Subcutaneous abdominal adipose tissue (tissue), 5 donors: Measurements from ENCODE around the gene PEPD.

ENCODE experiments used
- H3K27ac ChIP-seq: one replicate; pipeline ENCODE4 v1.7.0; 2013; ENCODE audit warnings: low read depth, mild to moderate bottlenecking, inconsistent platforms, low read length, moderate library complexity
- H3K27me3 ChIP-seq, 5 donors: one replicate each; pipeline ENCODE4 v1.7.0; 2013; ENCODE audit warnings: low read length in 5 of 5, inconsistent platforms in 1 of 5; ENCODE audit not compliant: control insufficient read depth in 5 of 5, insufficient read depth in 4 of 5
- H3K36me3 ChIP-seq, 5 donors: one replicate each; pipeline ENCODE4 v1.7.0; 2013; ENCODE audit warnings: low read length in 5 of 5; ENCODE audit not compliant: control insufficient read depth in 5 of 5, insufficient read depth in 5 of 5
- H3K4me1 ChIP-seq, 5 donors: one replicate each; pipeline ENCODE4 v1.7.0; 2013; ENCODE audit warnings: low read length in 5 of 5, mild to moderate bottlenecking in 3 of 5, moderate library complexity in 1 of 5; ENCODE audit not compliant: control insufficient read depth in 5 of 5, insufficient read depth in 5 of 5
- H3K4me3 ChIP-seq, 5 donors: one replicate each; pipeline ENCODE4 v1.7.0; 2013; ENCODE audit warnings: low read length in 5 of 5, low read depth in 1 of 5
- H3K9ac ChIP-seq, 5 donors: one replicate each; pipeline ENCODE4 v1.7.0; 2013; ENCODE audit warnings: low read length in 5 of 5, mild to moderate bottlenecking in 4 of 5, moderate library complexity in 3 of 5
- H3K9me3 ChIP-seq, 5 donors: one replicate each; pipeline ENCODE4 v1.7.0; 2013; ENCODE audit warnings: low read length in 5 of 5; ENCODE audit not compliant: control insufficient read depth in 5 of 5
- donor health status: healthy.
- donor health status: healthy.
- donor health status: healthy.
- donor health status: healthy.
- donor health status: healthy.

The PEPD gene

DNA sequence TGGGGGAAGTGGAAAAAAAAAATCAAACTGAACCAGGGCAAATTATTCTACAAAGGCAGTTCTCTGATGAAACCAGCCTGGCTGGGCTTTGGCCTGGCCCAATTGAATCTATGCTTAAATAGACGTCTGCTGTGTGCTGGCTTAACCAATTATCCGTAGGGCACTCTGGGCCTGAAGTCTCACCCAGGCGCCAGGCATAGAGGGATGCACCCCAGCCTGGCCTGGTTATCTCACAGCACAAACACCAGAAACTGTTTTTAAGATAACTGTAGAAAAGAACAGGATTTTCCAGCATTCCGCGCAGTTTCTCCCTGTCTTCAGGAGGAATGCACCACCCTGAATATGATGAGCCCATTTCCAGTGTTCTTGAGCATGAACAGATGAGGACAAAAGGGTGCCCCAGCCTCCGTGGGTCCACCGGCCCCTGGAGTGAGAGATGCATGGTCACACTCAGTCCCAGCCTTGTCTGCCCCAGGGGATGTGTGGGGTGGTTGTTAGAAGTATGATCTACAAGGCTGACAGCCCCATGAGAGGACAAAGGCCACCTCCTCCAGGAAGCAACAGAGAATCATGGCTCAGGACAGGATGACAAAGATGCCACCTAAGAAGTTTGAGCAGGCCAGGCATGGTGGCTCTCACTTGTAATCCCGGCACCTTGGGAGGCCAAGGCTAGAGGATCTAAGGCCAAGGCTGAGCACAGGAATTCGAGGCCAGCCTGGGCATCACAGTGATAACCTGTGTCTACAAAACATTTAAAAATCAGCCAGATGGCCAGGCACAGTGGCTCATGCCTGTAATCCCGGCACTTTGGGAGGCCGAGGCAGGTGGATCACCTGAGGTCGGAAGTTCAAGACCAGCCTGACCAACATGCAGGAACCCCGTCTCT is 50.2 kb downstream of the PEPD start:
- no peaks in the 10 kb centered on the region for H3K27me3 ChIP-seq
- peaks cover 0 to 6% (median 0%) of the 10 kb centered on the region in 5 donors for H3K4me1 ChIP-seq
- no peak overlapping the region for H3K27ac ChIP-seq
- H3K36me3 ChIP-seq = peaks cover 0 to 65% (median 38%) of the 10 kb centered on the region in 5 donors
- H3K4me3 ChIP-seq = no peak overlapping the region
- H3K9me3 ChIP-seq = no peaks in the 10 kb centered on the region
- H3K9ac ChIP-seq = no peak overlapping the region

DNA sequence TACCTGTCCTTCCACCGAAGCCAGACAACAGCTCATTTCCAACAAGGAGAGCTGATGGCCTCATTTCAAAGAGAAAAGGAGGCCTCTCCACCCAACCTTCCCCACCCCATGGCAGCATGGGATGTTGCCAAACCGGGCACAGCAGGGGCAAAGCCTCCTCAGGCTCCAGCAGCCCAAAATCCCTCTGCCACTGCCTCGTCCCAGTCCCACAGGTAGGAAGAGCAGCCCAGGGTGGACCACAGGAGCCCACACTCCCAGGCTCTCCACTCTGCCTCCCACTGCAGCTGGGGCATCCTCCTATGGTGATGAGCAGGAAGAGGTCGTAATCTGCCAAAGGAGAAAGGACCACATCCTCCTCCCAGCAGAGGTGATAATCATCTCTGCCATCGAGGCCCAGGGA is 50.9 kb downstream of the PEPD start:
- Histone ChIP-seq H3K9me3 (no peaks in the 10 kb centered on the region), H3K4me1 (peaks cover 0 to 6% (median 0%) of the 10 kb centered on the region in 5 donors), H3K36me3 (peaks cover 0 to 58% (median 35%) of the 10 kb centered on the region in 5 donors), H3K4me3 (no peak overlapping the region), H3K27ac (no peak overlapping the region), H3K27me3 (no peaks in the 10 kb centered on the region), H3K9ac (no peak overlapping the region)

DNA sequence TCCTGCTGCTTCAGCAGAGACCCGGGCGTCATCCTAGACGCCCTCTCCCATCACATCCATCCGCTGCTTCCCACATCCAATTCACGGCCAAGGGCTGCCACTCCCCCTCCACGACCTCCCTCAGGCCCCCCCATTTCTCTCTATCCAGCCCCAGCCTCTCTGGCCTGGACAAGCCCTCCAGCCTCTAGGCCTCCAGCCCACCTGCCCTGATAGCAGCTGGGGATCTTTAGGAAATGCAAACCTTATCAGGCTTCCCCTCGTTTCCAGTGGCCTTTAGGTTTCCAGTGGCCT is 51.6 kb downstream of the PEPD start:
- peaks cover 0 to 6% (median 0%) of the 10 kb centered on the region in 5 donors for H3K4me1 ChIP-seq
- no peak overlapping the region for H3K9ac ChIP-seq
- no peaks in the 10 kb centered on the region for H3K9me3 ChIP-seq
- no peaks in the 10 kb centered on the region for H3K27me3 ChIP-seq
- H3K27ac ChIP-seq = no peak overlapping the region
- no peak overlapping the region for H3K4me3 ChIP-seq
- H3K36me3 ChIP-seq = peaks cover 0 to 51% (median 28%) of the 10 kb centered on the region in 5 donors

DNA sequence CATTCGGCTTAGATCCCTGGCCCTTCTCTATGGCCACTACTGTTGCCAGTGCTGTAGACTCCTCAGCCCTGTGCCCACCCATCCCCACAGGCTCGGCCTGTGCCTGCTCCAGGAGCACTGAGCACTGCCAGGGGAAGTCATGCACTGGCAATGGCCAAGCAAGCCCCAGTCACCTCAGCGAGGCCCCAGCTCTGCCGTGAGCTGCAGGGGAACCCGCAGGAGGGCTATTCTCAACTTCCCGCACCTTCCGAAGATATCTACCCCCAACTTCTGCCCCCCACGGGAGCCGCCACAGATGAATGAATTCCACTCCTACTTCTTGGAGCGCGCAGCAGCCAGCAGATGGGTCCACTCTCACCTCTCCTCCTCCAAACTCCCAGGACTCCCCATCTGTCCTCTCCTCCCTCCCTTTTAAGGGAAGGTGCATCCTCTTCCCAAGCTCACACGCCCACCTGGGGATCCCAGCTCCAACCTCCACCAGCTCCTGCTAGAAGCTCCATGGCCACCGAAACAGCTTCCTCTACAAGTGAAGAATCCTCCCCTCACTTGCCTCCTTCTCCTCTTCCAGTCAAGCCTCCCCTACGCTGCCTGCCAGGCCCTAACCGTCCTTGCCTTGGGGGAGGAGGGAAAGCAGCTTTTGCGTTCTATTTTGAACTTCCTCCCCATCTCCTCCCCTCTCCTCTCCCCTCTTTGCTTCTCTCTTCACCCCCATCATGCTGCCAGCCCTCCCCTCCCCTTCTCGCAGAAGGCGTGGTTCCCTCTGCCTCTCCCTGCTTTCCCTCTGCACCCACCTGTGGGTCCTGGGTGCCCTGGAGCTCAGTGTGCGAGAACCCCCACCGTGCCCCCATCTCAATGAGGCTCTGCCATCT is 52.2 kb downstream of the PEPD start:
- Histone ChIP-seq H3K4me1 (peaks cover 0 to 6% (median 0%) of the 10 kb centered on the region in 5 donors), H3K9ac (no peak overlapping the region), H3K27me3 (no peaks in the 10 kb centered on the region), H3K36me3 (peaks cover 0 to 49% (median 25%) of the 10 kb centered on the region in 5 donors), H3K4me3 (no peak overlapping the region), H3K9me3 (no peaks in the 10 kb centered on the region), H3K27ac (no peak overlapping the region)

DNA sequence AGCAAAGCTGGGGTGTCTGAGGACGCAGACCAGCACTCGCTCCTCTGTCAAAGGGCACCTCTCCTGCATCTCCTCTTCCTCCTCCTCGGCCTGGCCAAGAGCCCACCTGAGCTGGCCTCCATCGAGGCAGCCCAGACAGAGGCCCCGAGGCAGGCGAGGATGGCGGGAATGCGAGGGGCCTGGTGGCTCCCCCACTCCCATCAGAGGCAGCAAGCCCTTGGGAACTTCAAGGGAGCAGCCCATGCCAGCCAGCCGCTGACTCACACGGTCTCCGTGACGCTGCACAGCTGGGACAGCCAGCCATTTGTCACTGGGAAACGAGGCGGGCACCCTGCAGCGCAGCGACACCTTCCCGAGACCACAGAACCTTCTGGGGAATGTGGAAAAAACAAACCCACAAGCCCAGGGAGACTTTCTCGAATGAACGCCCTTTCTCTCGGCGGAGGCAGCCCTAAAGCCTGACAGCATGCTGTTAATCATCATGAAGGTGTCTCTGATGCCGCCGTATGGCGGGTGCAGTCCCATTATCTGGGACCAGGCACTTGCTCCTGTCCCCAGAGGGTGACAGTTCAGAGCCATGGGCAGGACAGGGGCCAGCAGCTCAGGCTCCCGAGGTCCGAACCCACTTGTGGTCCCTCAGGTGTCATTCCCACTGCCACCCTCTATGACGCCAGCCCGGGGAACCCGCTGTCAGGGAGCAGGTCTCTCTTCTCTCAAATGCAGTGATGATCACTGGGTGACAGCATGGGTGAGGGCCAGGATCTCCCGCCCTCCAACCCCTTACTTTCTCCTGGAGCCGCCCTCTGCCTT is 53.0 kb downstream of the PEPD start:
- Histone ChIP-seq H3K4me1 (peaks cover 0 to 3% (median 0%) of the 10 kb centered on the region in 5 donors), H3K9me3 (no peaks in the 10 kb centered on the region), H3K27me3 (no peaks in the 10 kb centered on the region), H3K27ac (no peak overlapping the region), H3K36me3 (peaks cover 0 to 51% (median 27%) of the 10 kb centered on the region in 5 donors), H3K9ac (no peak overlapping the region), H3K4me3 (no peak overlapping the region)

DNA sequence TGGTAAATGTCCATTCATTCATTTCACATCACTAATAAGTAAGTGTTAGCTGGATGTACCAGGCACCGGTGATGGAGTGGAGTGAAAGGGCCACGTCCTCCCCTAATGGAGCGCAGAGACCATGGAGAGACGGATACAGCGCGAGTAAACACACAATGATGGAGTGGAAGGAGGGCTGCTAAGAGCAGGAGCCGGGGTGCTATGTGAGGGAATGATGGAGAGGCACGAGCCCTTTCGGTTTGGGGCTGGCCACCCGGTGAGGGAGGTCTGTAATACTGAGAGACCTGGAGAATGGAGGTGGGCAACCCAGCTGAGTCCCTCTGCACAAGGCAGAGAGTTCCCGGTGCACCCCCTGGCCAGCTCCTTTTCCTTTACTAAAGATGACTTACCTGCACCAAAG is 53.7 kb downstream of the PEPD start:
- peaks cover 0 to 3% (median 0%) of the 10 kb centered on the region in 5 donors for H3K4me1 ChIP-seq
- peaks cover 0 to 51% (median 30%) of the 10 kb centered on the region in 5 donors for H3K36me3 ChIP-seq
- no peaks in the 10 kb centered on the region for H3K27me3 ChIP-seq
- no peak overlapping the region for H3K9ac ChIP-seq
- H3K4me3 ChIP-seq = no peak overlapping the region
- H3K27ac ChIP-seq = no peak overlapping the region
- H3K9me3 ChIP-seq = no peaks in the 10 kb centered on the region

DNA sequence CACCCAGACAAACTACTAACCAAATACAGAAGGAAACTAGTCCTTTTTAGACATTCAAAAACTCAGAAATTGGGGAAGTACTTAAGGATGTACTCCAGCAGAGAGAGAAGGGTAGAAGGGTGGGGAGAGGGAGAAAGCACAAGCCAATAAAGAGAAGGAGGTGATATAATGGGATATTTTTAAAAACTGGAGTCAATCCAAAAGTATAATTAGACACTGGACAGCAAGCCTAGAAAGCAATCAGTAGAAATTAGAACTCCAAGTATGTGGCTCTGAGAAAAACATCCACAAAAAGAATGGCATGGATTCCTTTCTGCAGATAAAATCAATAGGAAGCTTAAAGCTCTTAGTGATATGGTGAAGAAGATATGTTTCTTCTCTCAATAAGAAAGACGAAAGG is 55.8 kb downstream of the PEPD start:
- Histone ChIP-seq H3K27ac (no peak overlapping the region), H3K36me3 (peaks cover 0 to 62% (median 44%) of the 10 kb centered on the region in 5 donors), H3K4me1 (peaks cover 0 to 3% (median 0%) of the 10 kb centered on the region in 5 donors), H3K9me3 (no peaks in the 10 kb centered on the region), H3K27me3 (no peaks in the 10 kb centered on the region), H3K9ac (no peak overlapping the region), H3K4me3 (no peak overlapping the region)

DNA sequence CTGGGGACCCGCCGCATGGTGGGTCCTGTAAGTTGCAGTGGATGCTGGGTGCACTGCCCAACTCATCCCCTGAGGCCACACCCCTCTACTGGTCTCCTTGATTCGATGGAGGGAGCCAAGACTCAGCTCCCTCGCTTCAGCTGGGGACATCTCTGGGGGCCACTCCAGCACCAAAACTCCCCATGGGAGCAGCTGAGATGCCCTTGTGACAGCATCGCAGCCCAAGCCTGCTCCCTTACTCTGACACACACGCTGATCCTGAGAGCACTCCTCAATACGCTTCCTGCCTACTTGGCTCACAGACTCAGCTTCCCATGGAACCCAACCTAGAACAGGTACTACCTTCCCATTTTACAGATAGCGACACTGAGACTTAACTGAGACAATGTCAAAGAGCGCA is 56.2 kb downstream of the PEPD start:
- H3K36me3 ChIP-seq = peaks cover 0 to 63% (median 49%) of the 10 kb centered on the region in 5 donors
- H3K4me3 ChIP-seq = no peak overlapping the region
- H3K4me1 ChIP-seq = peaks cover 0 to 3% (median 0%) of the 10 kb centered on the region in 5 donors
- H3K27me3 ChIP-seq = no peaks in the 10 kb centered on the region
- H3K9me3 ChIP-seq = no peaks in the 10 kb centered on the region
- H3K27ac ChIP-seq = no peak overlapping the region
- H3K9ac ChIP-seq = no peak overlapping the region

DNA sequence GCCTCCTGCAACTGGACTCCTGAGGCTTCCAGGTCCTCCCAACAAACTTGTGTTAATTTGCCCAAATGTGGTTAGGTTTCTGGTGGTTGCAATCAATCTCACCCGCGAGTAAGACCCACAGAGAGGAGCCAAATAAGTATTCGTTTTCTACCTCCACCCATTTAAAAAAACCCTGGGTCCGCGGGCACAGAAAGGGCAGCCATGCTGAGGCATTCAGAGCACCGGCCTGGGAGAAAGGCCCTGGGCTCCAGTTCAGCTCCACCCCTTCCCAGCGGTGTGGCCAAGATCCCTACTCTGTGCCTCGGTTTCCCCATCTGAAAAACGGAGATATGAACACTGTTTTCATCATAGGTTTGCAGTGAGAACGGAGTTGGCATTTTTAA is 56.9 kb downstream of the PEPD start:
- H3K9me3 ChIP-seq = no peaks in the 10 kb centered on the region
- no peak overlapping the region for H3K4me3 ChIP-seq
- H3K27ac ChIP-seq = no peak overlapping the region
- H3K27me3 ChIP-seq = no peaks in the 10 kb centered on the region
- H3K9ac ChIP-seq = no peak overlapping the region
- H3K36me3 ChIP-seq = peaks cover 0 to 70% (median 54%) of the 10 kb centered on the region in 5 donors
- peaks cover 0 to 3% (median 0%) of the 10 kb centered on the region in 5 donors for H3K4me1 ChIP-seq
